ENCODE measurements around the gene AMDHD2. TPM values are rescaled to one million over a fixed set of nuclear protein-coding genes. Genes with fewer than 3 reads are reported as not detected.

AMDHD2 gene
- total and polyA plus RNA-seq, 10 donors: 37.8 to 94.0 (median 70.6) TPM

Small RNAs within 50 kb of the gene (microRNA-seq; reads per million reads assigned to microRNA genes)
- gene MIR3178: 0 to 0.35 (median 0) reads per million in 3 donors

Small RNAs within 50 kb of the gene (small RNA-seq; reads per million reads assigned to genes)
- 0 reads per million in 4 donors for gene AC093525.1
- 0 reads per million in 4 donors for gene MIR3178

Other genes starting within 250 kb of the AMDHD2 start
- gene ABCA3, start 179.6 kb upstream of the AMDHD2 start, total RNA-seq: 10 to 100 TPM in 1 of 7 donors, 1 to 10 TPM in 6; 6.5 to 12.6 (median 7.3) TPM
- gene ABCA3, start 179.6 kb upstream of the AMDHD2 start, polyA plus RNA-seq: 1 to 10 TPM; 2.5 to 5.5 (median 2.5) TPM
- gene CCNF, start 90.9 kb upstream of the AMDHD2 start, total RNA-seq: 10 to 100 TPM in 1 of 7 donors, 1 to 10 TPM in 6; 4.2 to 11.1 (median 7.3) TPM
- 1 to 10 TPM; 1.5 to 2.7 (median 2.6) TPM for gene CCNF, start 90.9 kb upstream of the AMDHD2 start, polyA plus RNA-seq
- 1 to 10 TPM in 5 of 7 donors, under 1 TPM in 2; 0.73 to 2.7 (median 1.4) TPM for gene TEDC2, start 60.3 kb upstream of the AMDHD2 start, total RNA-seq
- gene TEDC2, start 60.3 kb upstream of the AMDHD2 start, polyA plus RNA-seq: 1 to 10 TPM; 1.8 to 2.7 (median 2.5) TPM
- gene NTN3, start 49.1 kb upstream of the AMDHD2 start, total RNA-seq: under 1 TPM in 3 of 7 donors, not detected in 4; 0.13 to 0.28 (median 0.23) TPM
- gene NTN3, start 49.1 kb upstream of the AMDHD2 start, polyA plus RNA-seq: under 1 TPM in 2 of 3 donors, not detected in 1; 0.03 to 0.06 TPM
- 10 to 100 TPM in 6 of 7 donors, 1 to 10 TPM in 1; 9.7 to 15.3 (median 12.8) TPM for gene TBC1D24, start 45.2 kb upstream of the AMDHD2 start, total RNA-seq
- 1 to 10 TPM; 2.2 to 5.1 (median 2.2) TPM for gene TBC1D24, start 45.2 kb upstream of the AMDHD2 start, polyA plus RNA-seq
- gene ATP6V0C, start 6.4 kb upstream of the AMDHD2 start, total RNA-seq: 100 to 1,000 TPM in 4 of 7 donors, 10 to 100 TPM in 3; 82.3 to 199 (median 156) TPM
- gene ATP6V0C, start 6.4 kb upstream of the AMDHD2 start, polyA plus RNA-seq: 100 to 1,000 TPM in 1 of 3 donors, 10 to 100 TPM in 2; 64.5 to 125 (median 99.7) TPM
- gene CEMP1, start 11.0 kb downstream of the AMDHD2 start, total RNA-seq: under 1 TPM in 2 of 7 donors, not detected in 5; 0.37 to 0.97 TPM
- 1 to 10 TPM in 1 of 3 donors, under 1 TPM in 2; 0.70 to 1.5 (median 0.74) TPM for gene CEMP1, start 11.0 kb downstream of the AMDHD2 start, polyA plus RNA-seq
- gene PDPK1, start 17.6 kb downstream of the AMDHD2 start, total RNA-seq: 10 to 100 TPM; 39.5 to 74.5 (median 56.8) TPM
- 10 to 100 TPM in 1 of 3 donors, 1 to 10 TPM in 2; 6.2 to 15.5 (median 6.2) TPM for gene PDPK1, start 17.6 kb downstream of the AMDHD2 start, polyA plus RNA-seq
- gene KCTD5, start 162.2 kb downstream of the AMDHD2 start, total RNA-seq: 10 to 100 TPM; 20.5 to 32.1 (median 28.2) TPM
- gene KCTD5, start 162.2 kb downstream of the AMDHD2 start, polyA plus RNA-seq: 10 to 100 TPM; 13.1 to 24.1 (median 19.2) TPM
- gene PRSS27, start 199.9 kb downstream of the AMDHD2 start, total RNA-seq: 1 to 10 TPM in 6 of 7 donors, under 1 TPM in 1; 0.84 to 2.1 (median 1.2) TPM
- gene PRSS27, start 199.9 kb downstream of the AMDHD2 start, polyA plus RNA-seq: 1 to 10 TPM; 1.2 to 1.5 (median 1.2) TPM
- gene SRRM2, start 232.3 kb downstream of the AMDHD2 start, total RNA-seq: 100 to 1,000 TPM; 590 to 922 (median 875) TPM
- 1,000 to 10,000 TPM in 1 of 3 donors, 100 to 1,000 TPM in 2; 239 to 1,169 (median 672) TPM for gene SRRM2, start 232.3 kb downstream of the AMDHD2 start, polyA plus RNA-seq